GM19193 (cell line): Measurements from ENCODE around the gene TMOD2.

Source experiments
- POLR2A ChIP-seq: IDR thresholded peaks from 4 replicates; pipeline ENCODE4 v1.6.1; 2011; ENCODE audit not compliant: insufficient read depth, insufficient read length; ENCODE audit errors: extremely low read depth

Gene TMOD2

GRCh38 chr15:51726302-51727073 is 24.9 kb upstream of the TMOD2 start:
- TF ChIP-seq POLR2A, result no peak

- TF ChIP-seq POLR2A, result no peak
Observed at GRCh38 chr15:51727141-51727897, 24.1 kb upstream of the TMOD2 start.

GRCh38 chr15:51731549-51732267 is 19.7 kb upstream of the TMOD2 start:
- TF ChIP-seq POLR2A, result peak; percentile 53

- no peak for TF ChIP-seq POLR2A
Observed at GRCh38 chr15:51732646-51733045, 18.8 kb upstream of the TMOD2 start.

GRCh38 chr15:51735228-51736010 is 16.0 kb upstream of the TMOD2 start:
- no peak for TF ChIP-seq POLR2A

- TF ChIP-seq POLR2A, result no peak
Observed at GRCh38 chr15:51736069-51736468, 15.3 kb upstream of the TMOD2 start.

- peak; percentile 58 for TF ChIP-seq POLR2A
Observed at GRCh38 chr15:51736751-51737521, 14.5 kb upstream of the TMOD2 start.

GRCh38 chr15:51737522-51738305 is 13.7 kb upstream of the TMOD2 start, which contains the start of gene LYSMD2:
Gene LYSMD2, minus strand, starts transcription at chr15:51737655. Its CDS starts 33 bp downstream, at chr15:51737622.
- TF ChIP-seq POLR2A, result peak; percentile 54

- TF ChIP-seq POLR2A, result no peak
Observed at GRCh38 chr15:51738553-51738952, 12.8 kb upstream of the TMOD2 start.

- no peak for TF ChIP-seq POLR2A
Observed at GRCh38 chr15:51739061-51739712, 12.2 kb upstream of the TMOD2 start.

- TF ChIP-seq POLR2A, result no peak
Observed at GRCh38 chr15:51749307-51749706, 2.1 kb upstream of the TMOD2 start.

GRCh38 chr15:51750186-51750585 is 1.2 kb upstream of the TMOD2 start:
- no peak for TF ChIP-seq POLR2A

- no peak for TF ChIP-seq POLR2A
Observed at GRCh38 chr15:51751697-51752683, 593 bp downstream of the TMOD2 start.
